HG02943 (cell line): Measurements from ENCODE around the gene GET4.
A peak's percentile ranks its signal among the peaks of the same experiment; 100 is the strongest.

Experiments
- ATAC-seq: cut with Tn5 transposase; IDR thresholded peaks from one replicate; pipeline ENCODE4 v1.9.1; 2021; ENCODE audit warnings: mild to moderate bottlenecking, low read depth, moderate library complexity; ENCODE audit not compliant: unreplicated experiment

Gene GET4

DNA sequence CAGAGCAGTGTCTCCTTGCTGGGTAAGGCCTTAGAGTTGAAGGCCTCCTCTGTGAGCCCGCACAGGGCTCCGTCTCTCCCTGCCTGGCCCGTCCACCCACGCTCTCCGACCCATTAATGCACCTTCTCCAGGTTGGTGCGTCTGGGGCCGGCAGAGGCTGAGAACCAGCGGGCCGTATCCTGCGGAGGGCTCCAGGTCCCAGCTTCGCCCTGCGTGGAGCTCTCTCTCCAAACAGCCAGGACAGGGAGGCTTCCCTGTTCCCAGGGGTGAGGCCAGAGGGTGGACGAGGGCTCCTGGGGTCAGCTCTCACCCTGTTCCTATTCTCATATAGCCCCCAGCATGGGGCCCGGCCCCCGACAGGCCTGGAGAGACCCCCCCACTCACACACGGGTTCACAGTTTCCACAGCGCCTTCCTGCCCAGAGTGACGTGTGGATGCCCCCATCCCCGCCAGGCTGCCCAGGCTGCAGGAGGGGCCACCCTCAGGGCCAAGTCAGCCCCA lies 34.6 kb downstream of the GET4 start:
- no peak for ATAC-seq

DNA sequence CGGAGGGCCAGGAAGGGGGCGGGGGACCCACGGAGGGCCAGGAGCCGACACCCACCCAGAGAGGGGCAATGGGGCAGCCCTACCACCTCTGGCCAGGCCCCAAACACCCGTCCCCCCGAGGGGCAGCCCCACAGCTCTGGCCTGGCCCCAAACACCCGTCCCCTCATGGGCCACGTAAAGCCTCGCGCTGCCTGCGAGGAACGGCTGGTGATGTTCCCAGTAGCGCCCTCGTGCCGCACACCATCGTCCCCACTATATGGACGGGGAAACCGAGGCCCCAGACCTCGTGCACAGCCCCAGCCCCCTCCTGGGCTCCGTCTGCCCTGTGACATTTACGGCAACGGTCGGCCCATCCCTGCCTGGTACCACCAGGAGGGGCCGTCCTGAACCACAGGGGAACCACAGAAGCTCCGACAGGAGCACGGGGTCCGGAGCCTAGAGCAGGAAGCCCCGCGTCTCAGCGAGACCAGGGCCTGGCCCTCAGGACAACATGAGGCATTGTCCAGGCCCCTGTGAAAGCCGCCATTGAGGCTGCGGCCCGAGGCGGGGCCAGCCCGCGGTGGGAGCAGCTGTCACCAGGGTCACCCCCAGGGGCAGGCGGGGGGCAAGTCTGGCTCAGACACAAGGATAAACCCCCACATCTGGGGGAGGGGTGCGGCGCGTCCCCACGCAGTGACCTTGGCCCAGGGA lies 35.6 kb downstream of the GET4 start:
- no peak for ATAC-seq

DNA sequence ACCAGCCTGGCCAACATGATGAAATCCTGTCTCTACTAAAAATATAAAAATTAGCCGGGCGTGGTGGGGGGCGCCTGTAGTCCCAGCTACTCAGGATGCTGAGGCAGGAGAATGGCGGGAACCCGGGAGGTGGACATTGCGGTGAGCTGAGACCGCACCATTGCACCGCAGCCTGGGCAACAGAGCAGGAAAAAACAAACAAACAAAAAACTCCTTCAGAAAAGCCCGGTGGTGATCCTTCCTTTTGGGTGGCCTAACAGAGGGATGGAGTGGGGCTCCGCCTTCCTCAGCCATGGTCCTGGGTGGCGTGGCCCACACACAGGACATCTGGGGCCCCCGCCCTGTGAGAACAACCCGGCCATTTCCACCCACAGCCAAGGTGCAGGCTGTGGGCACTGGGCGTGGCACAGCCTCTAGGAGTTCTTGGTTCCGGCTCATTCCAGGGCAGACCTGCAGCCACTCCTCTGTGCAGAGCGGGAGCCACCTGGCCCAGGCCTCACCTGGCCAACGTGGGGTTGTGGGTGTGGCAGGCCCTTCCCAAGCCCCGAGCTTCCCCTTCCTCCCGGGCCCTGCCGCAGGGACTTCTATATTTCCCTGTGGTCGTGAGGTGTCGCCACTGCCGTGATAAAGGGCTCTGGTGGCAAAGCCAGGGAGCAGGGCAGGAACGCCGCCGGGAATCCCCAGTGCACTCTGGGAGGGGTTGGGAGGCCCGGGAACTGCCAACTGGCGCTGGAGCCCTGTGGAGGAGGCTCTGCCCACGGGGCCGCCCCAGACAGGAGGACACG lies 37.6 kb downstream of the GET4 start:
- ATAC-seq = no peak

DNA sequence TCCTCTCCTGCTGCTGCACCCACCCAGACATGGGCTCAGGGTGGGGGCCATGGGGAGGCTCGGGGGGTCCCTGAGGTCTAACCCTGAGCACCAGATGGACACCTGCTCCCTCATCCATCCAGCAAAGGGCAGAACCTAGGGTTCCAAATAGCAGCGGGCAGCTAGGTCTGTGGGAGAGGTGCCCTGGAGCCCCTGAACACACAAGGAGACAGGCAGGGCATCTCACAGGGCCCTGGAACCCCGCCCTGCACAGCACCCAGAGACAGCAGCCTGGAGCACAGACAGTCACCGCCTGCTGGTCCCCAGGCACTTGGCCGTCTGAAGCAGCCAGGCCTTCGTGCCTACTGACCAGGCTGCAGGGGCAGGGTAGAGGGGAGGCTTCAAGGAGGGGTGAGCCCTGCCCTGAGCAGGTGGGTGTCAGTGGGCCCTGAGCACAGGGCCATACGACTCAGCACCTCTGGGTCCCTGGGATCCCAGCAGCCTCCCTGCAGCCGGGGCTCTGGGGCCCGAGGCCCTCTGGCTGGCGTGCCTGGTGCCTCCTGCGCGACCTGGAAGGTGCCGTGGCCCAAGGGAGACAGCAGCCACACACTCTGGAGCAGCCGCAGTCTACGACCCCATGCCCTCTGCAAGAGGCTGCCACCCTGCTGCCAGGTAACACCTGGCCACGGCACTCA lies 38.3 kb downstream of the GET4 start:
- ATAC-seq = no peak

DNA sequence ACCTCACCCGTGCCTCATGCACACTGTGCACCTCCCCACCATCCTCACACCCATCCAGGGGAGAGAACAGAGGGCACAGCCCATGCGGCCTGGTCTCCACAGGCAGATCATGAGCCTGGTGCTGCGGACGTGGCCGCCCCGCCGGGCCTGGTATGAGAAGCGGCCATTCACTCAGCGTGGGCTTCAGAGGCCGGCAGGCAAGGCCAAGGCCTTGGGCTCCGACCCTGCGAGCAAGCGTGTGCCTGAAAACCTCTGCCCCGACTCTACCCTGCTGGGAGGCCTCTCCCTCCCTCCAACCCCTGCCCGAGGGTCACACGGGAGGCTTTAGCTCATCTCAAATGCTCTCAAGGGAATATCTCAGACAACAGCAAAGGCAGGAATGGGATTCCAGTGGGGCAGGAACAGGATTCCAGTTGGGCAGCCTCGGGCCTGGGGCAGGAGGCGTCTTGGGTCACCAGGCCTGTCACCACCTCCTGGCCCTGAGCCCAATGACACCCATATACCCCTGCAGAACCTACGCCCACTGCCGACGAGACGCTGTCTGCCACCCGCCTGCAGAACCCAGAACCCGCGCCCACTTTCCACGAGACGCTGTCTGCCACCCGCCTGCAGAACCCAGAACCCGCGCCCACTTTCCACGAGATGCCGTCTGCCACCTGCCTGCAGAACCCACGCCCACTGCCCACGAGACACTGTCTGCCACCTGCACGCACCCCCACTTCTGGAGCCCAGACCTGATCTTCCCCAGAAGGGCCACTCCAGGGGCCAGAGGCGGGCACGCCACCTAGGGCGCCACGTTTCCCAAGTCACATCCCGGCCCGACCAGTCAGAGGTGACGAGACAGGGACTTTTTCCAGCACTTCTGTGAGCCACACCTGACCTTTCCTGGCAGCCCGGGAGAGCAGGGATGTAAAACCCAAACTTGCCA lies 39.2 kb downstream of the GET4 start:
- no peak for ATAC-seq

DNA sequence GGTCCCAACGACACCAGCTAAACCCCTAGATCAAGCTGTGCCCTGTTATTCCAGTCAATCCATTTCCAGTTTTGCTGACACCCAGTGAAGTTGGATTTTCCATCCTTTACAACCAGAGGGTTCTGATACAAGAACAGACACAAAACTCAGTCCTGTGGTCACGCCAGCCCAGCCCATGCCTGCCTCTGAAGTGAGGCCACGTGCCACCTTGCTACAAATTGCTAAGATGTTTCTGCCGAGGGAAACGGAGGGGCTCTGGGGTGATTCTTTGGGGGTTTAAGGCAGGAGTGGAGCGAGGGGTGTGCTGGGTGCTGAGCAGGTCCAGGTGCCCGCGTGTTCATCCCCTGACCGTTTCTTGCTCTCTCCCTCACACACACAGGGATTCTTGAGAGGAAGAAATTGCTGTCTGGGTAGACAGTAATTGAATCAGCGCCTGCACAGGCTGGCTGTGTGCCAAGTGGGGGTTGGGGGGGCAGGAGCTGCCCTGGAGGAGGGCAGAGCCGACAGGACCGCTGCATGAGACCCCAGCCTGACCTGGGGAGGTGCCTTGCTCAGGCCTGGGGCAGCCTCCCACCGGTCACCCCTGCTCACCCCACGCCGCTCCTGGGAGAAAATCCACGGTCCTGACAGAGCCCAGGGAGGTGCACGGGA lies 40.1 kb downstream of the GET4 start:
- no peak for ATAC-seq

DNA sequence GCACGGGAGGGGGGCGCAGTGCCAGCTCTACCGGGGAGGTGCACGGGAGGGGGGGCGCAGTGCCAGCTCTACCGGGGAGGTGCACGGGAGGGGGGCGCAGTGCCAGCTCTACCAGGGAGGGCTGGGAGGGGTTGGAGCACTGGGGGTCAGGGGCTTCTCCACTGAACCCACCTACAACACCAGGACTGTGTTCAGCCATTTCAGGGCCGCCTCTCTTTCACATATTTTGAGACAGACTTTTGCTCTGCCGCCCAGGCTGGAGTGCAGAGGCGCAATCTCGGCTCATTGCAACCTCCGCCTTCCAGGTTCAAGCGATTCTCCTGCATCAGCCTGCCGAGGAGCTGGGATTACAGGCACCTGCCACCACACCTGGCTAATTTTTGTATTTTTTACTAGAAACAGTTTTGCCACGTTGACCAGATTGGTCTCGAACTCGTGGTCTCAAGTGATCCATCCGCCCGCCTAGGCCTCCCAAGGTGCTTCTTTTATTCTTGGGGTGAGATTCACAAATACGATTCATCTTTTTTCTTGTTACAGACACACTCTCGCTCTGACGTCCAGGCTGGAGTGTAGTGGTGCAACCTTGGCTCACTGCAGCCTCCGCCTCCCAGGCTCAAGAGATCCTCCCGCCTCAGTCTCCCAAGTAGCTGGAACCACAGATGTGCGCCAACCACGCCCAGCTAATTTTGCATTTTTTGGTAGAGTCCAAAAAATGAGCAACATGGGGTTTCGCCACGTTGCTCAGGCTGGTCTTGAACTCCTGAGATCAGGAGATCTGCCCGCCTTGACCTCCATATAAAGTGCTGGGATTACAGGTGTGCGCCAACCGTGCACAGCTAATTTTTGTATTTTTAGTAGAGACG lies 41.1 kb downstream of the GET4 start:
- no peak for ATAC-seq

DNA sequence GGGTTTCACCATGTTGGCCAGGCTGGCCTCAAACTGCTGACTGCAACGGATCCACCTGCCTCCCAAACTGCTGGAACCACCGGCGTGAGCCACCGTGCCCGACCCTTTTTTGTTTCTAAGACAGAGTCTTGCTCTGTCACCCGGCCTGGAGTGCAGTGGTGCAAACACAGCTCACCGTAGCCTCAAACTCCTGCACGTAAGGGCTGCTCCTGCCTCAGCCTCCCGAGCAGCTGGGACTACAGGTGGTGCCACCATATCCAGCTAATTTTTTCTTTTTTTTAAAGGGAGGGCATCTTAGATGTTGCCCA lies 41.7 kb downstream of the GET4 start:
- no peak for ATAC-seq

DNA sequence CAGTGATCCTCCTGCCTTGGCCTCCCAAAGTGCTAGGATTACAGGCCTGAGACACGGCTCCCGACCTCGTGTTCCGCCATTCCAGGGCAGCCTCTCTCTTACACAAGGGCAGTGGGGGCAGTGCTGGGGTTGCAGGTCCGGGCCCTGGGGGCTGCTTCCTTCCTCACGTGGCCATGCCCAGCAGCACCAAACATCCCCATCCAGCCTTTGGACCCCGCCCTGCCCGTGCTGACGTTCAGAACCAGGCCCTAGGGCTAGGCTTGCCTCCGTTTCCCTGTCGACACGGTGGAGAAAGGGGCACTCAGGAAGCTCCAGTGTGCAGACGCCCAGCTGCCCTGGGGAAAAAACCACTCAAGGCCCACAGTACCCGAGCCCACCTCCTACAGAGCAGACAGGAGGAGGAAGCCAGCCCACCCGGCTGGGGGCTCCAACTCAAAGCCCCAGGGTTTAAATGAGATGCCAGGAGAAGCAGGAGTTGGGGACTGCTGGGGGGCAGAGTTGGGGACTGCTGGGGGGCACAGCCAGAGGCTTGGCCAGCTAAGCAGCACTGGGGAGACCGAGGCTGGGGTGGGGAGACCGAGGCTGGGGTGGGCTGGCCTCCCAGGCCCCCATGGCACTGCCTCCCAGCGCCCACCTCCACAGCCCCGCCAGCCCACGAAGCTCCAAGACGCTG lies 42.2 kb downstream of the GET4 start:
- no peak for ATAC-seq

DNA sequence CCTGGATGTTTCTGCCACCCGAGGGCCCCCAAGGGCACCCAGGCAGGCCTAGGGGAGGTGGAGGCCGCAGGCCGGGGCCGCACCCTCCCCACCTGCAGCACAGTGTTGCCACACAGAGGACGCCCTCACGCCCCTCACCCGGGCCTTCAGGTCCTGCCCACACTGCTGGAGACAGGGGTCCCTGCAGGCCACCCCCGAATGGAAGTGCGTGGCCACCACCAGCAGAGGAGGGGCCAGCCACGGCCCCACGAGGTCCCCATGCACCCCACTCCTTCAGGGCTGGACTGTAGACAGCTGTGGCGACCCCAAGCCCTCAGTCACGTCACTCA lies 42.7 kb downstream of the GET4 start:
- no peak for ATAC-seq

DNA sequence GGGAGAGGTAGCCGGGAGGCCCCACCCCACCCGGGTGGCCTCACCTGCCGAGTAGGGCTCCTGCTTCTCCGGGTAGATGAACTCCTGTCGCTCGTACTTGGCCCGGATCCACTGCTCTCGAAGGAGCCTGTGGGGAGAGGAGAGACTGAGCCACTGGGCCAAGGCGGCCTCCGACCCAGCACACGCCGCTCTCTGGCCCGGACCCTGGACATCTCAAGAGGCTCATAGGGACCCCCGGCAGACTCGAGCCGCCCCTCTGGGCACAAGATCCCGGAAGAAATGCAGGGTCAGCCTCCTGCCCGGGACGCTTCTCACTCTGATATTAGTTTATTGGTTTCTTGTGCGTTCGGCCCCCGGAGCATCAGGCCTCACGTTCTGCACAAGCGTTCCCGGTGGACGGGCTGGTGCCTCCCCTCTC lies 43.6 kb downstream of the GET4 start:
- ATAC-seq = no peak

DNA sequence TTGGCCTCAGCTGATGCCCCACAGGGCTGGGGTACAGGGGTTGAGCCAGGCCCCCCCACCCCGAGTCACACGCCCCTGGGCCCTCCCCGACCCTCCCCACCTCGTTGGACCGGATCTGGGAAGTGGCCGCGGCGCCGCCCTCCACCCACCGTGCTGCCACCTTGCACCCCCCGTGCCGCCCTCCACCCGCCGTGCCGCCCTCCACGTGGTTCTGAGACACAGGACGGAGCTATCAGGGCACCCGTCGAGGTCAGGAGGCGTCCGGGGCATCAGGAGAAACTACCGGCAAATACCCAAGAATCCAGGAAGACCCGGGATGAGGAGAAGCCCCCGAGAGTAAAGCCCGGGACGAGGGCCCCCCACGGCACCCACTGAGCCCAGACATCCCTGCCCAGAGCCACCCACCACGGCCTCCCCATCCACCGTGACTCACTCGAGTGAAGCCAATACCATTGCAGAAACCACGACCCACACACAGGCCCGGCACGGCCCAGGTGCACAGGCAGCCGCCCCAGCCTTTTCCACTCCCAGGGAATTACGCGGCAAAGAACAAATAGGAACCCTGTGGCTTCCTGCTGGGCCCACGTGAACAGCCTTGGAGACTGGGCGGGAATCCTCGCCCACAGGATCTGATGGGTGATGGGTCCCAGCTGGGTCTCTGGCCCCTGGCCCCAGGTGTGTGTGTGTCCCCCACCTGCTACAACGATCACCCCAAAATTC lies 44.2 kb downstream of the GET4 start:
- no peak for ATAC-seq

DNA sequence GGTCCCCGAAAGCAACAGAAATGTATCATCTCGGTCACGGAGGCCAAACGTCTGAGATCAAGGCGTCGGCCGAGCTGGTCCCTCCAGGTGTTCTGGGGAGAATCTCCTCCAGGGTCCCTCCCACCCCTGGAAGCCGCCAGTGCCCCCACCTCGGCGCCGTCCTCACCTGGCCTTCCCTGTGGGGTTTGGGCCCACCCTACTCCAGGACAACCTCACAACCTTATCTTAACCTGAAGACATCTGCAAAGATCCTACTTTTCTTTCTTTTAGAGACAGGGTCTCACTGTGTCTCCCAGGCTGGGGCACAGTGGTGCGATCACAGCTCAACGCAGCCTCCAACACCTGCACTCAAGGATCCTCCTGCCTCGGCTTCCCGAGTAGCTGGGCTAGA lies 44.7 kb downstream of the GET4 start:
- ATAC-seq = no peak

DNA sequence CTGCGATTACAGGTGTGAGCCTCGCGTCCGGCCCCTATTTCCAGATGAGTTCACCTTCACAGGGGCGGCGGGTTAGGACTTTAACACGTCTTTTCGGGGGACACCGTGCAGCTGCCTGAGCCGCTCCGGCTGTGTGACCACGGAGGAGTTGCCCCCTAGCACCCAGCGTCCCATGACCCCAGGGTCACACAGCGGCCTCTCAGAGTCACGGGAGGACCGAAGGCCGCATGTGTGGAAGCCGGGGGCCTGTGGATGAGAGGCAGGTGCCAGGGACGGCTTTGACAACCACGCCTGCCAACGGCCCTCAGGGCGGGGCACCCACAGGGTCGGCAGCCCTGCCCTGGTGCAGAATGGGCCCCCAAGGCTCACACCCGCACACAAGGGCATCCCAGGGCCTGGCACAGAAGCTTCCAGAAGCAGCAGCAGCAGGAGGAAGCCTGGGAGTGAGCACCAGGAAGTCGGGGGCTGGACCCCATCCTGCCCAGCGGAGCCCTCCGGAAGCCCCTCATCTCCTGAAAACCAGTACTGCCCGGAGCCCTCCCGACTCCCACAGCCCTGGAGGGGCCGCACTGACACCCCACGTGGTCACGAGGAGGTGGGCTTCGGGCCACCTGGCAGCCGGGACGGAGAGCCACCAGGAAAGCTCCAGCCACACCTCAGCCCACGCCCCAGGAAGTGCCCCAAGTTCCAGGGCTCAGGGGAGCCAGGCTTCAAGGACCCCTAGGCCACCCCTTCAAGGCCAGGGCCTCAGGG lies 45.4 kb downstream of the GET4 start:
- ATAC-seq = no peak

DNA sequence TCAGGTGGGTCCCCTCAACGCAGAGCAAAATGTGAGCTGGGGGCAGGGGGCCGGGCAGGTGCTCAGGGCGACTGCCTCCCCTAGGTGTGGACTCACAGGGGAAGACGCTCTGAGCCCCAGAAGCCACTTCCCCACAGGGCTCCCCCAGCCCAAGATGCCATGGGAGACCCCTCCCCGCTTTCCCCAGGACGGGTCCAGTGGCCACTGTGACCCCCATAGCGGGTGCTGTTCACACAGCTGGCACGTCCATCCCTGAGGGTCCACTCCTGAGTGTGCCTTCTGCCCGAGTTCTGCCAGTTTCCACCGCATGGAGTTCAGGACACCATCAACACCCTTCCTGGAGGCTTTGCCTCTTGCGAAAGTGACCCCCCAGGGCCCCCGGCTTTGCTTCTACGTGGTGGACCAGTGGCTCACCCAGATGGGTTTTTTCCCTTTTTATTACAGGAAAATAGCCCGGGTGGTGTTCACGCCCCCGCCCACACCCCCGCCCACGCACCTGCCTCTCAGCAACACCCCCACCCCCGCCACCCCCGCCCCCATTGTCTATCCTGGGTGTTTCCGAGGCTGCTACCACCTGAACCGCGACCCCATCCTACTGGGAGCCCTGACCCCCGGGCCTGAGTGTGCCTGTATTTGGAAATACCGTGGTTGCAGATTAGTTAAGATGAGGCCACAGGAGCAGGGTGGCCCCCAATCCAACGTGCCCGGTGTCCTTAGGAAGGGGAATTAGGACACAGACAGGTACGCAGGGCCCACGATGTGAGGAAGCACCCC lies 46.2 kb downstream of the GET4 start:
- ATAC-seq = no peak

DNA sequence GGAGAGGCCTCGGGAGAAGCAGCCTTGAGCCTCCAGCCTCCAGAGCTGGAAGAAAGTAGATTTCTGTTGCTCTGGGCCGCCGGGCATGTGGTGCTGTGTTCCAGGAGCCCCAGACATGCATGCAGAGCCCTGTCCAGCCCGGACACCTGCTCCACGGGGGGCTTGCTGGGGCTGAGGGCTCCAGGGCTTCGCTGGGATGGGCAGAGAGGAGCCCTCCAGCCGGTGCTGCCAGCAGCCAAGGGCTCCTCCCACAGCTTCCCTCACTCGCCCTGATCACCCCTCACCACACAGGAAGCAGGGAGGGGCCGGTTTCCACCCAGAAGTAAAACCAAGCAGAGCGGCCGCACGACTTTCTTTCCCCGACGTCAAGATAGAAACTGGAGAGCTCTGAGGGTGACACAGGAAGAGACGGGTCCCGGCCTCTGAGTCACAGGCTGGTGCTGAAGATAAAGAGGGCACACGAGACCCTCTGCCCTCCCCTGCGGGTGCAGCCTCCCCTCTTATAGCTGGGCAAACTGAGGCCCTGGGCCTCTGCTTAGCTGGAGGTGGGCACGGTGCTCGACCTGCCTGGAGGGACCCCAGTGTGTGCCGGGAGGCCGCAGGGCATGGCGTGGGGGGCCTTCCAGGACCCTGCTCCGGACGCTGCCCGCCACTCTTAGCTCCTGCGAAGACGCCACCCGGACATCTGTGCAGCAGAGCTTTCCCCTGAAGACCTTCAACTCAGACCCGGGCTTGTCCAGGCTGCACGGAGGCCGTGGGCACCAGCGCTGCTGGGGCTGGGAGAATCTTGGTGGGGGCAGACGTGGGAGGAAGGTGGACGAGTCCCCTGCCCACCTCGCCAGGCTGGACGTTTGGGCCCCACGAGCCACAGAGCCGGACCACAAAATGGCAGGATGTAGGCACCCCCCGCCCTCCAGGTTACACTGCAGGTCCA lies 47.0 kb downstream of the GET4 start:
- ATAC-seq = peak; percentile 65
